NCI-H1417 (cell line): ENCODE data around the gene GALNT2.
A peak's percentile ranks its signal among the peaks of the same experiment; 100 is the strongest.

ENCODE experiments used
- DNase-seq, 3 experiments: peaks; one replicate each; lab custom pipeline; 2025; lab: John Stamatoyannopoulos, UW

The GALNT2 gene

DNA sequence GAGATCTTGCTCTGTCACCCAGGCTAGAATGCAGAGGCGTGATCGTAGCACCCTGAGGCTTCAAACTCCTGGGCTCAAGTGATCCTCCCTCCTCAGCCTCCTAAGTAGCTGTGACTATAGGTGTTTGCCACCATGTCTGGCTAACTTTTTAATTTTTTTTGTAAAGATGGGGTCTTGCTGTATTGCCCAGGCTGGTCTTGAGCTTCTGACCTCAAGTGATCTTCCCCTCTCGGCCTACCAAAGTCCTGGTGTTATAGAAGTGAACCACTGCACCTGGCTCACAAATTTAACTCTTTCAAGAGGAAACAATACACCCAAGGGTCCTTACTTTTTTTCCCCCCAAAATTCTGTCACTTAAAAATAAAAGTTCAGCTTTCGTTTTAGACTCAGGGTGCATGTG is 62.3 kb downstream of the GALNT2 start:
- DNase-seq: no peak

- DNase-seq: peak in 2 of 3 experiments; percentile 26 to 70
Measured at GRCh38 chr1:230130172-230130944, 63.3 kb downstream of the GALNT2 start.

DNA sequence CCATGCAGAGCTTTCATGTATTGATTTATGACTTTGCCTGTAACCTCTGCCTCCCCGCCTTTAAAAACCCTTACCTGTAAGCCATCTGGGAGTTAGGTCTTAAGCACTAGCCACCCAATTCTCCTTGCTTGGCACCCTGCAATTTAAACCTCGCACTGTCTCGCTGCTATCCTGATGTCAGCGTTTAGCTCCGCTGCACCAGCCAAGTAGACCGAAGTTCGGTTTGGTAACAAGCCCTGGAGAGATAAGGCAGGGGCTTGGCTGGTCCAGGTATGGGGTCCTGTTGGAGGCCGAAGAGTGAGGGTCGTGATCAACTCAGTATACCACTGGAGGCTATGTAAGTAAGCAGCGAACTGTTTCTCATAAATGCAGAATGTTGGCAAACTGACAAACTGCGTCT is 64.4 kb downstream of the GALNT2 start:
- DNase-seq: no peak

- no peak for DNase-seq
Measured at GRCh38 chr1:230132758-230133157, 65.7 kb downstream of the GALNT2 start.

GRCh38 chr1:230135726-230136125 is 68.7 kb downstream of the GALNT2 start:
- no peak for DNase-seq

DNA sequence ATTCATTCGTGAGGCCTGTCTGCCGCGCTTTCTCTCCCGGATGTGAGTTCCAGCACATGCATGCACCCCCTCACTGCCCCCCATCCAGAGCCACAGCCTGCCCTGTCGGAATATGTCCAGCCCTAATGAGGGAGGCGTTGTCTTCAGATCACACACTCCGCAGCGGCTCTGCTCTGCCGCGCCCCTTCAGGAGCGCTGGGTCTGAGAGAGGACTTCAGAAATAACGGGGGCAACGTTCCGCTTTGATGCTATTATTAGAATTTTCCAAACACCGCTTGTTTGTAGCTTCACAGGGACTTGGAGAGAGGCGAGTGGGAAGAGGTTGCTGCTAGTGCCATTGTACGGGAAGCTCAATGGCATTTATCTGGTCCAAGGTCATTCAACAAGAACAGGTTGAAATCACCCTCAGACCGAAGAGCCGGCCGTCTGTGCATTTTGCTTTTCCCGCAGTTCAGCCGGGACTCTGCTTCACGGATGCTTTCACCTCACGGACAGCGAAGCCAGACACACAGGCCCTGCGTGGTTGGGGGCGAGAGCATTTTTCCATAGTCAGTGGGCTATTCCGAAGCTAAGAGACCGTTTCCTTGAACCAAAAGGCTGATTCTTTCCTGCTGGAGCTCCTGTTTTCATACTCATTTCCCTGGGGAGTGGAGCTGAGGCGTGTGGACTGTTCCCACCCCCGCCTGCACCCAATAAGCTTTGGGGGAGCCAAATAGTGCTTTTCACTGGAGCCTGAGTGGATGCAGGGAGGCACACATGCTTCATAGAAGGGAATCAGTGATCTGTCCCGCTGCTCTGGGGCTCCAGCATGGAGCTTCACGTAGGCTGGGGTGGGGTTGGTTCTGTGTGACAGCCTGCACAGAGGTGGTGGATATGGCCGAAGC is 69.7 kb downstream of the GALNT2 start:
- DNase-seq: peak in 1 of 3 experiments; percentile 54

GRCh38 chr1:230137337-230137815 is 70.3 kb downstream of the GALNT2 start:
- DNase-seq: peak in 1 of 3 experiments; percentile 27

DNA sequence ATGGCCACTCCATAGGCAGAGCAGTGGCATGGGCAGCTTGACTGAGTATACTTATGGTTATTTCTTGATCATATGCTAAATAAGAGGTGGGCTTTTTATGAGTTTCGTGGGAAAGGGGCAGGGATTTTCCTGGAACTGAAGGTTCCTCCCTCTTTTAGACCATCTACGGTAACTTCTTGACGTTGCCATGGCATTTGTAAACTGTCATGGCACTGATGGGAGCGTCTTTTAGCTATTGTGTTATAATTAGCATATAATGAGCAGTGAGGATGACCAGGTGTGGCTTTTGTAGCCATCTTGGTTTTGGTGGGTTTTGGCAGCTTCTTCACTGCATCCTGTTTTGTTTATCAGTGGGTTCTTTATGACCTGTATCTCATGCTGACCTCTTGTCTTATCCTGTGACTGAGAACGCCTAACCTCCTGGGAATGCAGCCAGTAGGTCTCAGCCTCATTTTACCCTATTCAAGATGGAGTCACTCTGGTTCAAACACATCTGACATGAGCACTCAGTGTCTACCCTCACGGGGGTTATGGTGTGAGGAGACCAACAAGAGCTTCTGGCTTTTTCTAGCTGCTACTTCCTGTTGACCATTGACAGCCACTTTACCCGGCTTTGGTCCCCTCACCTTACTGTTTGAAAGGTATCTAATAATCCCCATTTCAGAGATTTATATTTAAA is 71.7 kb downstream of the GALNT2 start:
- no peak for DNase-seq

GRCh38 chr1:230139315-230139714 is 72.3 kb downstream of the GALNT2 start:
- DNase-seq: no peak

DNA sequence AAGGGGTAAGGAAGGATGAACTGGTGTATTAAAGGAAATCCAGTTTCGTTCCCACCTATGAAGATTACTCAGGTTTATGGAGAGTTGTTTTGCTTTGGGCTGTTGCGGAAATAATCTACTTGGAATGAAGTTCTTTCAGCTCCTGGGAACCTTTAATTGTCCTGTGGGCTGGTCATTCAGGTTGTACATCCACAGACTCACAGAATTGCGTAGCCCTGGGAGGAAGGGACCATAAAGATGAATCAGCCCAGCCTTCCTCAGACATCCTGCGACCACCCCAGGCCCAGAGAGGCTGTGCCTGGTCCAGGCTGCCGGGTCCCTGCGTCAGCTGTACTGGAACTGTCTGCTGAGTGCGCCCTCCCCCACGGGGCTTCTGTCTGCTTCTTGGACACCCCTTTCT is 72.7 kb downstream of the GALNT2 start:
- no peak for DNase-seq

- DNase-seq: peak; percentile 10 to 45 (median 24)
Measured at GRCh38 chr1:230140221-230141020, 73.4 kb downstream of the GALNT2 start.

DNA sequence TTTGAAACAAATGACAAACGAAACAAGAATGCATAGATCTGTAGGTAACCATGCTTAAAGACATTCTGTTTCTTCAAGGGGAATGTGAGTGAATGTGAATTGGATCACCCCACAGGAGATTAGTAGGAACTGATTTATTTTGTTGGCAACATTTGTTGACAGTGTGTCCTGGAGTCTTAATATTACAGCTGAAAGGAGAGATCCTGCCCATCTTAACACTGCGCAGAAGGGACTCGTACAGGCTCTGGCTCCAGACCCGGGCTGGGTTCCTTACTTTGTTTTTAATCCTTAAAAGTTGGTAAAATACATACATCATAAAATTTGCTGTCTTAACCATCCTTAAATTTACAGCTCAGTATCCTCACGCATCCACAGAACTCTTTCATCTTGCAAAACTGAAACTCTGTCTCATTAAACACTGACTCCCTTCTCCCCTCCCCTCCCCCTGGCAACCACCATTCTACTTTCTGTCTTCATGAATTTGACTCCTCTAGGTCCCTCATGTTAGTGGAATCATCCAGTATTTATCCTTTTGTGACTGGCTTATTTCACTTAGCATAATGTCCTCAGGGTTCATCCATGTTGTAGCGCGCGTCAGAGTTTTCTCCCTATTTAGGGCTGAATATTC is 74.1 kb downstream of the GALNT2 start:
- DNase-seq: no peak

DNA sequence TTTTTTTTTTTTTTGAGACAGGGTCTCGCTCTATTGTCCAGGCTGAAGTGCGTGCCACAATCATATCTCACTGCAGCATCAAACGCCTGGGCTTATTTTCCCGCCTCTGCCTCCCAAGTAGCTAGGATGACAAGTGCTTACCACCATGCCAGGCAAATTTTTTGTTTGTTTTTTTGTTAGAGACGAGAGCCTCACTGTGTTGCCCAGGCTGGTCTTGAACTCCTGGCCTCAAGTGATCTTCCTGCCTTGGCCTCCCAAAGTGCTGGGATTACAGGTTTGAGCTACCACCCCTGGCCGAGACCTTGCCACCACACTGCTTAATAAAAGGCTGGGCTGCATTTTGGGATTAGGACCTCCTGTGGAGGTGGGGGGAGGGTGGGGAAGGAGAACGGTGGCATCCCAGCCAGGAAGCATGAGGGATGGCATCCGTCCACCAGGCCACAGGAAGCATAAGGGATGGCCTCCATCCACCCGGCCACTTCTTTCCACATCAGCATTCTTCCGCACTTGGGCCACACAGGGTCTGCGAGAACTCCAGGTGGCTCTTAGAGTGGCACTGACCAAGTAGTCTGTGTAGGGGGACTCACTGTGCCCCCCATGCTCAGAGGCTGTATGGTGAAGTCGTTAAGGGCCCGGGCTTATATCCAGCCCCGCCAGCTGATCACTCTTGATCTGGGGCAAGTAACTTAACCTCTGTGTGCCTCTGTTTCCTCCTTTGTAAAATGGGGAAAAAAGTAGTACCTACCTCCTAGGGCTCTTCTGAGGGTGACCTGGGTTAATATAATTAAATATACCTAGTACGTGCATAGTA is 75.0 kb downstream of the GALNT2 start:
- DNase-seq: no peak

DNA sequence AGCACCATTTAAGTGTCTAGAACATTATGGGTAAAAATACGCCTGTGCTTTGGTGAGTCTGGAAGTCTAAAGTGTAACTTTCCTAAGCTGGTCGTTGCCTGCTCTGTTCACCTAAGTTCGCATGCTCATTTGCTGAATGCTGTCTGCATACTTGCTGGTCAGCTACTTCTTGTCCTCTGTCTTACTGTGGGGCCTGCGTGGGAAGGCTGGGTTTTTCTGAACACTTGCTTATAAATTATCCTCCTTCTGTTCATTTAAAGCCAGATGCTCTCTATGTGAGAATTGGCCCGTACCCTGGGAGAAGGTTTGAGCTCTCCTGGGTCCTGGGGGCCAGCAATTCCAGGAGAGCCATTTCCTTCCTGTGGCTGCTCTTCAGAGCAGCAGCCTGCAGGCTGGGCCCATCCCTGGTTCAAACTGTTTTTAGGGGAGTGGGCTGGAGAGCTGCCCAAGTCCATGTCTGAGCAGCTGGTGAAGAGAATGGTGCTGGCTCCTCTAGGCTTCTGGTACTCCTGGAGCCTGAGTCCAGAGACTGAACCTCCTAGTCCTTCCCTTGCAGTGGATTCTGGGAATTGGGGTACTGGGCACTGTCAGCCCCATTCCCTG is 75.7 kb downstream of the GALNT2 start:
- DNase-seq: peak in 1 of 3 experiments; percentile 8

- peak in 2 of 3 experiments; percentile 37 to 61 for DNase-seq
Measured at GRCh38 chr1:230143534-230143933, 76.5 kb downstream of the GALNT2 start.

DNA sequence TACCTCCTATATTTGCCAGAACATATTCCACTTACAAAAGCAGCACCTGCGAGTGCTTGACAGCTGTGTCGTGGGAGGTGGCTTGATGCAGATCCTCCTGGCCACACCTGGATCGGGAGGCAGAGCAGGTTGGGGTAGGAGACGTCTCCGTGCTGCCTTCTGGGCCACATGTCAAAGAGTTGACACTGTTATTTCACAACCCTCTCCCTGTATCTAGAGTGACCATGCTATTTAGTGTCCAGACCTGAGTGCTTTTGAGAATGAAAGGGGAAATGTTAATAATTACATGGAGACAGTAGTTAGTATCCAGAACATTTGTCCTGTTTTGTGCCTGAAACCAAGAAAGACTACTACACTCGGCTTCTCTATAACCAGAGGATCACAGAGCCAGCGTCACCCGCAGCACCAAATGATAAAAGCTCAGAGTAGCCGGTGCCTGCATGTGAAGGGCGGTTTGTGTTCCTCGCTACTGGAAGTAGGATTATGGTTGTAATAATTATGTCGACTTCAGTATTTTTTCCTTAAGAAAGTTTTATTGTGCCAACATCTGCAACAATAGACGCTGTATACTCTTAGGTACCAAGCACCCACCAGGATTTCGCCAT is 77.1 kb downstream of the GALNT2 start:
- peak; percentile 37 to 61 (median 38) for DNase-seq

GRCh38 chr1:230144758-230145504 is 77.9 kb downstream of the GALNT2 start:
- DNase-seq: no peak

GRCh38 chr1:230145505-230145899 is 78.5 kb downstream of the GALNT2 start:
- peak in 2 of 3 experiments; percentile 55 to 83 for DNase-seq
